Vagina (tissue), 2 donors: ENCODE measurements around the gene HAO1. TPM values are rescaled to one million over a fixed set of nuclear protein-coding genes. Genes with fewer than 3 reads are reported as not detected.

ENCODE experiments used
- DNase-seq, 2 donors: peaks; one replicate each; pipeline ENCODE4 v3.0.0-alpha.2; 2017; ENCODE audit errors: extremely low spot score in 2 of 2
- H3K27ac ChIP-seq: fragments of 200-600 bp; sonication (generic); one replicate; pipeline ENCODE4 v1.5.1; 2019
- H3K27me3 ChIP-seq: fragments of 200-600 bp; sonication (generic); one replicate; pipeline ENCODE4 v1.5.1; 2019
- H3K36me3 ChIP-seq, 2 donors: fragments of 200-600 bp; sonication (generic); one replicate each; pipeline ENCODE4 v1.5.1; 2017 to 2019
- H3K4me1 ChIP-seq: fragments of 200-600 bp; sonication (generic); one replicate; pipeline ENCODE4 v1.5.1; 2019
- H3K4me3 ChIP-seq, 2 donors: fragments of 200-600 bp; sonication (generic); 1 replicate in 1 of 2; 2 replicates in 1 of 2; pipeline ENCODE4 v1.5.1; 2016 to 2019
- H3K9me3 ChIP-seq: fragments of 200-600 bp; sonication (generic); one replicate; pipeline ENCODE4 v1.5.1; 2019
- POLR2A ChIP-seq, 2 donors: fragments of 450-650 bp; IDR thresholded peaks; one replicate each; pipeline ENCODE4 v1.6.1; 2017; ENCODE audit warnings: antibody characterized with exemption in 2 of 2, mild to moderate bottlenecking in 2 of 2, moderate library complexity in 2 of 2
- POLR2AphosphoS5 ChIP-seq, 2 donors: sonication (generic); formaldehyde crosslinking; IDR thresholded peaks; one replicate each; pipeline ENCODE4 v1.9.0; 2017; ENCODE audit warnings: antibody characterized with exemption in 2 of 2, mild to moderate bottlenecking in 2 of 2, low read depth in 1 of 2; ENCODE audit not compliant: insufficient read depth in 1 of 2
- intact Hi-C: fragments of 100-400 bp; cut with DNase I; formaldehyde crosslinking; loops from one replicate; pipeline ENCODE4 v1.15.1; 2023
- total RNA-seq: library from RNA; depleted of rRNA; stranded (reverse); fragments of >200 nt; gene quantifications from one replicate; pipeline ENCODE4 v1.2.3, GENCODE V29; 2016
- TF ChIP-seq, protein P1 (sequence below), 3 experiments: fragments of 450-650 bp in 2 of 3; fragments of 200-600 bp in 1 of 3; sonication (generic) in 1 of 3; IDR thresholded peaks; one replicate each; pipeline ENCODE4 v1.5.1; 2017 to 2019; ENCODE audit warnings: antibody characterized with exemption in 3 of 3, mild to moderate bottlenecking in 2 of 3, moderate library complexity in 2 of 3

The HAO1 gene
- total RNA-seq, 1 donor from 2014 or later, result not detected

- DNase-seq, result no peak
- intact Hi-C loops, result no loop called here
Measured at GRCh38 chr20:7868108-7868507, 72.2 kb downstream of the HAO1 start.

GRCh38 chr20:7866285-7866684 lies 74.0 kb downstream of the HAO1 start:
- intact Hi-C loops, result no loop called here
- TF ChIP-seq POLR2A (IDR thresholded peaks at IDR 0.05), result no peak
- no peak for TF ChIP-seq POLR2AphosphoS5 (IDR thresholded peaks at IDR 0.05; ENCODE audit: insufficient read depth in 1 of 2, low read depth in 1 of 2)
- TF ChIP-seq, protein P1, sequence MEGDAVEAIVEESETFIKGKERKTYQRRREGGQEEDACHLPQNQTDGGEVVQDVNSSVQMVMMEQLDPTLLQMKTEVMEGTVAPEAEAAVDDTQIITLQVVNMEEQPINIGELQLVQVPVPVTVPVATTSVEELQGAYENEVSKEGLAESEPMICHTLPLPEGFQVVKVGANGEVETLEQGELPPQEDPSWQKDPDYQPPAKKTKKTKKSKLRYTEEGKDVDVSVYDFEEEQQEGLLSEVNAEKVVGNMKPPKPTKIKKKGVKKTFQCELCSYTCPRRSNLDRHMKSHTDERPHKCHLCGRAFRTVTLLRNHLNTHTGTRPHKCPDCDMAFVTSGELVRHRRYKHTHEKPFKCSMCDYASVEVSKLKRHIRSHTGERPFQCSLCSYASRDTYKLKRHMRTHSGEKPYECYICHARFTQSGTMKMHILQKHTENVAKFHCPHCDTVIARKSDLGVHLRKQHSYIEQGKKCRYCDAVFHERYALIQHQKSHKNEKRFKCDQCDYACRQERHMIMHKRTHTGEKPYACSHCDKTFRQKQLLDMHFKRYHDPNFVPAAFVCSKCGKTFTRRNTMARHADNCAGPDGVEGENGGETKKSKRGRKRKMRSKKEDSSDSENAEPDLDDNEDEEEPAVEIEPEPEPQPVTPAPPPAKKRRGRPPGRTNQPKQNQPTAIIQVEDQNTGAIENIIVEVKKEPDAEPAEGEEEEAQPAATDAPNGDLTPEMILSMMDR (IDR thresholded peaks at IDR 0.05), result no peak

More at GRCh38 chr20:7868108-7868507, 72.2 kb downstream of the HAO1 start:
- no peak overlapping the region for H3K4me3 ChIP-seq
- no peaks in the 10 kb centered on the region for H3K27me3 ChIP-seq
- TF ChIP-seq, protein P1 (IDR thresholded peaks at IDR 0.05), result no peak
- TF ChIP-seq POLR2AphosphoS5 (IDR thresholded peaks at IDR 0.05; ENCODE audit: insufficient read depth in 1 of 2, low read depth in 1 of 2) (no peak), POLR2A (IDR thresholded peaks at IDR 0.05) (no peak)
- H3K9me3 ChIP-seq, result no peaks in the 10 kb centered on the region
- H3K36me3 ChIP-seq, result no peaks in the 10 kb centered on the region
- no peak overlapping the region for H3K27ac ChIP-seq
- H3K4me1 ChIP-seq, result no peaks in the 10 kb centered on the region

GRCh38 chr20:7859356-7859802 lies 80.9 kb downstream of the HAO1 start:
- Histone ChIP-seq H3K4me1 (no peaks in the 10 kb centered on the region), H3K27ac (no peak overlapping the region), H3K36me3 (no peaks in the 10 kb centered on the region), H3K9me3 (no peaks in the 10 kb centered on the region), H3K27me3 (no peaks in the 10 kb centered on the region), H3K4me3 (no peak overlapping the region)
- intact Hi-C loops, result no loop called here
- TF ChIP-seq POLR2A (IDR thresholded peaks at IDR 0.05) (no peak), POLR2AphosphoS5 (IDR thresholded peaks at IDR 0.05; ENCODE audit: insufficient read depth in 1 of 2, low read depth in 1 of 2) (no peak)
- TF ChIP-seq, protein P1 (IDR thresholded peaks at IDR 0.05), result no peak
- no peak for DNase-seq

More at GRCh38 chr20:7866285-7866684, 74.0 kb downstream of the HAO1 start:
- no peaks in the 10 kb centered on the region for H3K27me3 ChIP-seq
- DNase-seq, result no peak
- H3K4me1 ChIP-seq, result no peaks in the 10 kb centered on the region
- no peaks in the 10 kb centered on the region for H3K9me3 ChIP-seq
- H3K27ac ChIP-seq, result no peak overlapping the region
- H3K4me3 ChIP-seq, result no peak overlapping the region
- no peaks in the 10 kb centered on the region for H3K36me3 ChIP-seq

- Histone ChIP-seq H3K9me3 (no peaks in the 10 kb centered on the region), H3K27me3 (no peaks in the 10 kb centered on the region), H3K4me1 (no peaks in the 10 kb centered on the region), H3K27ac (no peak overlapping the region), H3K4me3 (no peak overlapping the region), H3K36me3 (no peaks in the 10 kb centered on the region)
- TF ChIP-seq, protein P1 (IDR thresholded peaks at IDR 0.05), result no peak
- no peak for TF ChIP-seq POLR2A (IDR thresholded peaks at IDR 0.05)
- no peak for TF ChIP-seq POLR2AphosphoS5 (IDR thresholded peaks at IDR 0.05; ENCODE audit: insufficient read depth in 1 of 2, low read depth in 1 of 2)
- intact Hi-C loops, result no loop called here
- DNase-seq, result no peak
Measured at GRCh38 chr20:7858734-7859250, 81.5 kb downstream of the HAO1 start.

GRCh38 chr20:7856756-7857155 lies 83.5 kb downstream of the HAO1 start:
- no peak for DNase-seq

More at GRCh38 chr20:7856756-7857155, 83.5 kb downstream of the HAO1 start:
- Histone ChIP-seq H3K27me3 (no peaks in the 10 kb centered on the region), H3K9me3 (no peaks in the 10 kb centered on the region), H3K27ac (no peak overlapping the region), H3K4me1 (no peaks in the 10 kb centered on the region), H3K4me3 (no peak overlapping the region), H3K36me3 (no peaks in the 10 kb centered on the region)
- intact Hi-C loops, result no loop called here
- no peak for TF ChIP-seq POLR2A (IDR thresholded peaks at IDR 0.05)
- TF ChIP-seq, protein P1 (IDR thresholded peaks at IDR 0.05), result no peak
